HUES6 (cell line): ENCODE measurements around the gene MUC5B.

Source experiments
- H3K27ac ChIP-seq: 2 replicates; pipeline ENCODE4 v1.7.0; 2013; ENCODE audit warnings: low read depth, mild to moderate bottlenecking, low read length, inconsistent platforms
- H3K27me3 ChIP-seq: 2 replicates; pipeline ENCODE4 v1.6.1; 2013; ENCODE audit warnings: low read length; ENCODE audit not compliant: control insufficient read depth, insufficient read depth
- H3K36me3 ChIP-seq: 2 replicates; pipeline ENCODE4 v1.6.1; 2013; ENCODE audit warnings: low read length; ENCODE audit not compliant: control insufficient read depth, insufficient read depth
- H3K4me1 ChIP-seq: 2 replicates; pipeline ENCODE4 v1.6.1; 2013; ENCODE audit warnings: low read length; ENCODE audit not compliant: control insufficient read depth, insufficient read depth
- H3K4me3 ChIP-seq: 2 replicates; pipeline ENCODE4 v1.5.1; 2013; ENCODE audit warnings: low read depth, low read length
- H3K9ac ChIP-seq: one replicate; pipeline ENCODE4 v1.6.1; 2013; ENCODE audit warnings: mild to moderate bottlenecking, low read length
- H3K9me3 ChIP-seq: 2 replicates; pipeline ENCODE4 v1.6.1; 2013; ENCODE audit warnings: low read depth, low read length; ENCODE audit not compliant: control insufficient read depth, insufficient read depth

The MUC5B gene

DNA sequence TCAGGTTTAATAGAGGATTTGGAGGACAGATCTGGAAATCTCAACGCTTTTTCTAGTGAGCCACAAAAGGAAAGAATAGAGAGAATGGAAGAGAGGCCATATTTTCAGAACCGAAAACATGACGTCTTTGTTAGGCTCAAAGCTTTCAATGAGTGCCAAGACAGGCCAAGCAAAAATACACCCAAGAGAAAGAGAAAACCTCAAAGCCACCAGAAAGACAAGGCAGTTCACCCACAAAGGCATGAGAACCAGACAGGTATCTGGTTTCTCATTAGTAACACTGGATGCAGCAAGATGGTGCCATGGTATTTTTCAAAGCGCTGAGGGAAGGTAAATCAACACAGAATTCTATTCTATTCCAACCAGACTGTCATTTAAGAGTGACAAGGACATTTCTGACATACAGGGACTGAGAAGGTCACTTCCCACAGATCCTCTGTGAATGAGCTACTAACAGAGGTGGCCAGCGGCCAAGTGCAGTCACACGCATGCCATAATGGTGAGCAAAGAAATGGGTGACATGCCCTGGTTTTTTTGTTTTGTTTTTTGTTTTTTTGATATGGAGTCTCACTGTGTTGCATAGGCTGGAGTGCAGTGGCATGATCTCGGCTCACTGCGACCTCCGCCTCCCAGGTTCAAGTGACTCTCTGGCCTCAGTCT, 44.7 kb downstream of the MUC5B start:
- Histone ChIP-seq H3K27ac (no peak overlapping the region), H3K9me3 (peaks cover 20% of the 10 kb centered on the region), H3K4me1 (peaks cover 15% of the 10 kb centered on the region), H3K27me3 (no peaks in the 10 kb centered on the region), H3K9ac (no peak overlapping the region), H3K36me3 (no peaks in the 10 kb centered on the region), H3K4me3 (no peak overlapping the region)

DNA sequence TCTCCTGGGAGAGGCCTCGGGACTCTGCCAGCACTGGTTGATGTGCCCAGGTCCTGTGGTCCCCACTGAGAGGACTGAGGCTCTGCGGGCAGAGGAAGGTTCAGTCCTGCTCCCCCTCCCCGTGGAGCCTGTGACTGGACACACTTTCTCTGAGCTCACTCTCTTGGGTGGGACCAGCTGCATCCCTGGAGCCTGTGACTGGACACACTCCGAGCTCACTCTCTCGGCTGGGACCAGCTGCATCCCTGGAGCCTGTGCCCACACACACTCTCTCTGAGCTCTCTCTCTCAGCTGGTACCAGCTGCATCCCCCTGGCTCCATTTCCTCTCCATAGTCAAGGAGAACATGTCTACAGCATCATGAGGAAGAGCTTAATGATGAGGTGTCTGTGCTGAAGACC, 47.1 kb downstream of the MUC5B start:
- Histone ChIP-seq H3K4me3 (no peak overlapping the region), H3K9me3 (peaks cover 14% of the 10 kb centered on the region), H3K36me3 (peaks cover 6% of the 10 kb centered on the region), H3K9ac (no peak overlapping the region), H3K27me3 (no peaks in the 10 kb centered on the region), H3K4me1 (peaks cover 11% of the 10 kb centered on the region; the same call in 1 of the 2 replicates), H3K27ac (no peak overlapping the region)

GRCh38 chr11:1270476-1270875, 47.6 kb downstream of the MUC5B start:
- no peaks in the 10 kb centered on the region for H3K27me3 ChIP-seq
- H3K9me3 ChIP-seq: peaks cover 9% of the 10 kb centered on the region
- no peak overlapping the region for H3K27ac ChIP-seq
- H3K4me3 ChIP-seq: no peak overlapping the region
- no peak overlapping the region for H3K9ac ChIP-seq
- peaks cover 10% of the 10 kb centered on the region for H3K36me3 ChIP-seq
- H3K4me1 ChIP-seq: peaks cover 11% of the 10 kb centered on the region; the same call in 1 of the 2 replicates

GRCh38 chr11:1271002-1271401, 48.1 kb downstream of the MUC5B start:
- Histone ChIP-seq H3K4me3 (no peak overlapping the region), H3K4me1 (peaks cover 11% of the 10 kb centered on the region; the same call in 1 of the 2 replicates), H3K36me3 (peaks cover 11% of the 10 kb centered on the region), H3K27me3 (no peaks in the 10 kb centered on the region), H3K9ac (no peak overlapping the region), H3K27ac (no peak overlapping the region), H3K9me3 (peaks cover 4% of the 10 kb centered on the region; the same call in 1 of the 2 replicates)

DNA sequence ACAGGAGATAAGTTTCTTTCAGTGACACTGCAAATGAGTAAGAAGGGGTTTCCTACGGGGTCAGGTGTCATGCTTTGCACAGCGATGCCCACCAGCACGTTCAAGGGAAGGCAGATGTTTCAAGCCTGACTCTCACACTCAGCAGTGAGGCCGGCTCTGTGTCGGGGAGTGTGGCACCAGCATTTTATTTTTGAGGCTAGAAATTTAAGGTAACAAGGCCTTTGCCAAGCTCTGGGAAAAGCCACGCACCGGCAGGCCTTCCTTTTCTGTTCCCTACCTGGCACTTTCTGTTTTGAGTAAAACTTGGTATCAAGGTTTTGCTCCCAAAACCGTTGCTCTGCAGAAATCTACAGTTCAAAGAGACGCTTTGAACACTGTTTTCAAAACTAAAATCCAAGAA, 48.5 kb downstream of the MUC5B start:
- Histone ChIP-seq H3K4me3 (no peak overlapping the region), H3K9ac (no peak overlapping the region), H3K27ac (no peak overlapping the region), H3K4me1 (peaks cover 11% of the 10 kb centered on the region; the same call in 1 of the 2 replicates), H3K36me3 (peaks cover 15% of the 10 kb centered on the region), H3K27me3 (no peaks in the 10 kb centered on the region), H3K9me3 (peaks cover 4% of the 10 kb centered on the region; the same call in 1 of the 2 replicates)

DNA sequence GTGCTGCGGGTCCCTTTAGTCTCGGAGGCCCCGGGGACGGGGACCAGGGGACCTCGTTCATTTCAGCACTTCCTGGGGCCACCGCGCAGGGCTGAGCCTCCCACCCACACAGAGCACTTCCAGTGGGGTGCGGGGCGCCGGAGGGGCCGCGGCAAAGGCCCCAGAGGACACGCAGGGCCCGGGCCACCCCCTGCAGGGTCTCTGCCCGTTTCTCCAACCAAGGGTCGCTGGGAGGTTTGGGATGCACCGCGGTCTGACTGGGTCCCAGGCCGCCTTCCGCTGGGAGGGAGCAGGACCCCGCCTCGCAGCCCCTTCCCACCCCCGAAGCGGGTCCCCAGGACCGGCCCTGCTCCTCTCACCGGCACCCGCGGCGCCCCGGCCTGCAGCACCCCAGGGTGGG, 49.1 kb downstream of the MUC5B start:
- no peaks in the 10 kb centered on the region; the same call in 1 of the 2 replicates for H3K9me3 ChIP-seq
- no peak overlapping the region for H3K9ac ChIP-seq
- no peaks in the 10 kb centered on the region for H3K27me3 ChIP-seq
- no peak overlapping the region for H3K4me3 ChIP-seq
- H3K4me1 ChIP-seq: peaks cover 11% of the 10 kb centered on the region; the same call in 1 of the 2 replicates
- H3K27ac ChIP-seq: no peak overlapping the region
- peaks cover 20% of the 10 kb centered on the region for H3K36me3 ChIP-seq

DNA sequence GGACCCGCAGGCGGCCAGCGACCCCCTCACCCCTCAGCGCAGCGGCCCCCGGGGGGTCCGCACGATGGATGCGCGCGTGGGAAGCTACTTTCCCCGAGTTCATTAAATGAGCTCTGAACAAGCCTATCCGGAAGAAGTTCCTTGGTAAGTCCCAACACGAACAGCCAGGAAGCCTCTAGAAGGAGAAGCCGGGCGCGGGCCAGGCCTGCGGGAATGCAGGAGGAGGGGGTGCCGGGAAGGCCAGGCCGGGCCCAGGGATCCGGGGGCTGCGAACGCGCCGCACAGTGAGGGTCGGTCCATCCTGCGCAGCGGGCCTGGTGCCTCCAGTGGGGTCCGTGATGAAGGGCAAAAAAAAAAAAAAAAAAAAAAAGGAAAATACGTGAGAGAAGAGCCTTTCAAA, 49.7 kb downstream of the MUC5B start:
- H3K27me3 ChIP-seq: no peaks in the 10 kb centered on the region
- no peak overlapping the region for H3K9ac ChIP-seq
- H3K9me3 ChIP-seq: no peaks in the 10 kb centered on the region; the same call in 1 of the 2 replicates
- no peak overlapping the region for H3K4me3 ChIP-seq
- H3K4me1 ChIP-seq: peaks cover 11% of the 10 kb centered on the region; the same call in 1 of the 2 replicates
- H3K27ac ChIP-seq: no peak overlapping the region
- peaks cover 26% of the 10 kb centered on the region for H3K36me3 ChIP-seq

- H3K27ac ChIP-seq: no peak overlapping the region
- no peak overlapping the region for H3K9ac ChIP-seq
- no peak overlapping the region for H3K4me3 ChIP-seq
- no peaks in the 10 kb centered on the region for H3K27me3 ChIP-seq
- H3K4me1 ChIP-seq: peaks cover 11% of the 10 kb centered on the region; the same call in 1 of the 2 replicates
- H3K9me3 ChIP-seq: no peaks in the 10 kb centered on the region; the same call in 1 of the 2 replicates
- peaks cover 37% of the 10 kb centered on the region for H3K36me3 ChIP-seq
Measured at GRCh38 chr11:1274501-1274900, 51.6 kb downstream of the MUC5B start.

- Histone ChIP-seq H3K4me3 (no peak overlapping the region), H3K36me3 (peaks cover 37% of the 10 kb centered on the region), H3K27ac (no peak overlapping the region), H3K9me3 (no peaks in the 10 kb centered on the region; the same call in 1 of the 2 replicates), H3K9ac (no peak overlapping the region), H3K27me3 (no peaks in the 10 kb centered on the region), H3K4me1 (peaks cover 11% of the 10 kb centered on the region; the same call in 1 of the 2 replicates)
Measured at GRCh38 chr11:1275021-1275420, 52.2 kb downstream of the MUC5B start.

- H3K4me3 ChIP-seq: no peak overlapping the region
- H3K9me3 ChIP-seq: no peaks in the 10 kb centered on the region; the same call in 1 of the 2 replicates
- H3K27ac ChIP-seq: no peak overlapping the region
- no peak overlapping the region for H3K9ac ChIP-seq
- no peaks in the 10 kb centered on the region for H3K27me3 ChIP-seq
- peaks cover 5% of the 10 kb centered on the region; the same call in 1 of the 2 replicates for H3K4me1 ChIP-seq
- peaks cover 49% of the 10 kb centered on the region for H3K36me3 ChIP-seq
Measured at GRCh38 chr11:1276041-1276790, 53.4 kb downstream of the MUC5B start.
